Neural progenitor cell (in vitro differentiated cells): ENCODE results near the gene CCDC90B. TPM values are rescaled to one million over a fixed set of nuclear protein-coding genes. Genes with fewer than 3 reads are reported as not detected.
A peak's percentile ranks its signal among the peaks of the same experiment; 100 is the strongest.

Source experiments
- DNase-seq: peaks from one replicate; pipeline ENCODE4 v3.0.0-alpha.2; 2016; ENCODE audit warnings: low spot score
- H2AFZ ChIP-seq: fragments of 200-600 bp; sonication (generic); replicated peaks from 2 replicates; pipeline ENCODE4 v1.6.1; 2016; ENCODE audit warnings: antibody characterized with exemption
- H3F3A ChIP-seq: fragments of 200-600 bp; sonication (generic); 2 replicates; pipeline ENCODE4 v1.6.1; 2016; ENCODE audit warnings: antibody characterized with exemption, low read depth
- H3K27ac ChIP-seq: fragments of 200-600 bp; sonication (generic); 2 replicates; pipeline ENCODE4 v1.5.1; 2016; ENCODE audit warnings: mild to moderate bottlenecking
- H3K27me3 ChIP-seq: fragments of 200-600 bp; sonication (generic); 2 replicates; pipeline ENCODE4 v1.6.1; 2016; ENCODE audit warnings: mild to moderate bottlenecking, moderate library complexity
- H3K36me3 ChIP-seq: fragments of 200-600 bp; sonication (generic); 2 replicates; pipeline ENCODE4 v1.5.1; 2016
- H3K4me1 ChIP-seq: fragments of 200-600 bp; sonication (generic); 2 replicates; pipeline ENCODE4 v1.6.1; 2016; ENCODE audit warnings: mixed run types
- H3K4me2 ChIP-seq: fragments of 200-600 bp; sonication (generic); 2 replicates; pipeline ENCODE4 v1.6.1; 2016
- H3K4me3 ChIP-seq: fragments of 200-600 bp; sonication (generic); 2 replicates; pipeline ENCODE4 v1.5.1; 2016
- H3K79me2 ChIP-seq: fragments of 200-600 bp; sonication (generic); 2 replicates; pipeline ENCODE4 v1.6.1; 2016; ENCODE audit warnings: low read depth
- H3K9ac ChIP-seq: fragments of 200-600 bp; sonication (generic); 2 replicates; pipeline ENCODE4 v1.6.1; 2016
- H3K9me3 ChIP-seq: fragments of 200-600 bp; sonication (generic); 2 replicates; pipeline ENCODE4 v1.5.1; 2016; ENCODE audit warnings: low read depth
- H4K20me1 ChIP-seq: fragments of 200-600 bp; sonication (generic); 2 replicates; pipeline ENCODE4 v1.6.1; 2016; ENCODE audit warnings: low read depth
- H3K27ac Mint-ChIP-seq: 3 replicates; pipeline ENCODE4 v1.8.0; 2021; ENCODE audit warnings: mixed read lengths
- H3K27me3 Mint-ChIP-seq: 2 replicates; pipeline ENCODE4 v1.8.0; 2022; ENCODE audit warnings: low read depth, mild to moderate bottlenecking, inconsistent platforms, moderate library complexity, mixed read lengths; ENCODE audit not compliant: insufficient read depth
- H3K36me3 Mint-ChIP-seq: 3 replicates; pipeline ENCODE4 v1.8.0; 2021; ENCODE audit warnings: mixed read lengths
- H3K4me1 Mint-ChIP-seq: 3 replicates; pipeline ENCODE4 v1.8.0; 2021; ENCODE audit warnings: mixed read lengths
- H3K4me3 Mint-ChIP-seq: 3 replicates; pipeline ENCODE4 v1.8.0; 2021; ENCODE audit warnings: mild to moderate bottlenecking, moderate library complexity, mixed read lengths
- H3K9me3 Mint-ChIP-seq: 3 replicates; pipeline ENCODE4 v1.8.0; 2020; ENCODE audit warnings: mixed read lengths
- EZH2 ChIP-seq: fragments of 200-600 bp; sonication (generic); IDR thresholded peaks from 2 replicates; pipeline ENCODE4 v1.6.1; 2017; ENCODE audit warnings: antibody characterized with exemption, mild to moderate bottlenecking, moderate library complexity
- EZH2phosphoT487 ChIP-seq: fragments of 200-600 bp; sonication (generic); IDR thresholded peaks from 2 replicates; pipeline ENCODE4 v1.6.1; 2017; ENCODE audit warnings: antibody characterized with exemption
- total RNA-seq: library from RNA; depleted of rRNA; stranded (reverse); fragments of >200 nt; gene quantifications from 2 replicates; pipeline ENCODE4 v1.2.3, GENCODE V29; 2015; ENCODE audit warnings: low replicate concordance
- TF ChIP-seq, protein P1 (sequence below): fragments of 200-600 bp; sonication (generic); IDR thresholded peaks from 2 replicates; pipeline ENCODE4 v1.5.1; 2017; ENCODE audit warnings: antibody characterized with exemption, mild to moderate bottlenecking

Gene CCDC90B
- total RNA-seq, 1 donor from 2014 or later: 91.5 TPM

DNA sequence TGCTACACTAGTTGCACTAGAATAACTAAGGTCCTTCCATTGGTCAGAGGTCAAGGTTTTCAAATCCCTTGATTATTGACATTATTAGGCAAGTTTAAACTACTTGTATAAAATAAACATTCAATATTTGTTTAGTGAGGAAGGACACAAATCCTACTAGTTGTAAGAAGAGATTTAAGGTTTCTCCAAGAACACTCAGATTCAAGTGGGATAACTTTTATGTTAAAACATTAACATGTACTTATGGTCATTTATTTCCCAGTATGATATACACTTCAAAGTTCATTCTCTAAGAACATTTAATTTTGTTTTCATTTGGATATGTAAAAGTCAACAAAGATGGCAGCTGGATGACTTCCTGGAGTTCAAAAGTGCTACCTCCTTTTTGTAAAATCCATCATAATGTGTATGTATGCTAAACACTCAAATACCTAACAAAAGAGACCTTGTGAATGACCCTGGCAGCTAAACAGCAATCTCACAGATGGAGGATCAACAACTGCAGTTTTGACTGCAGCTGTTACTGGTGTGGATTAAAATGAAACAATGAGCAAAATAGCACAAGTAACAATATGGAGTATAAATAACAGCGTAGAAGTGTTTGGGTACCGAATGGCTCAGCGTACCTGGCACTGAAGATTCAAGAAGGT is 1.5 kb downstream of the CCDC90B start:
- Histone ChIP-seq H3K79me2 (peaks cover 53% of the 10 kb centered on the region), H3K9ac (peak overlapping the region; percentile 80), H3K4me2 (peak overlapping the region; percentile 88), H3K9me3 (no peaks in the 10 kb centered on the region), H3K27me3 (no peaks in the 10 kb centered on the region), H4K20me1 (no peaks in the 10 kb centered on the region), H3K4me1 (peaks cover 8% of the 10 kb centered on the region), H3K27ac (no peak overlapping the region), H3K36me3 (peaks cover 4% of the 10 kb centered on the region), H2AFZ (no peak overlapping the region), H3F3A (no peaks in the 10 kb centered on the region), H3K4me3 (peak overlapping the region; percentile 84)
- peaks cover 25% of the 10 kb centered on the region for H3K4me1 Mint-ChIP-seq
- peak overlapping the region; percentile 98 for H3K27ac Mint-ChIP-seq
- H3K4me3 Mint-ChIP-seq: peak overlapping the region; percentile 90
- no peaks in the 10 kb centered on the region for H3K9me3 Mint-ChIP-seq
- no peak for TF ChIP-seq EZH2
- TF ChIP-seq EZH2phosphoT487: no peak
- TF ChIP-seq, protein P1, sequence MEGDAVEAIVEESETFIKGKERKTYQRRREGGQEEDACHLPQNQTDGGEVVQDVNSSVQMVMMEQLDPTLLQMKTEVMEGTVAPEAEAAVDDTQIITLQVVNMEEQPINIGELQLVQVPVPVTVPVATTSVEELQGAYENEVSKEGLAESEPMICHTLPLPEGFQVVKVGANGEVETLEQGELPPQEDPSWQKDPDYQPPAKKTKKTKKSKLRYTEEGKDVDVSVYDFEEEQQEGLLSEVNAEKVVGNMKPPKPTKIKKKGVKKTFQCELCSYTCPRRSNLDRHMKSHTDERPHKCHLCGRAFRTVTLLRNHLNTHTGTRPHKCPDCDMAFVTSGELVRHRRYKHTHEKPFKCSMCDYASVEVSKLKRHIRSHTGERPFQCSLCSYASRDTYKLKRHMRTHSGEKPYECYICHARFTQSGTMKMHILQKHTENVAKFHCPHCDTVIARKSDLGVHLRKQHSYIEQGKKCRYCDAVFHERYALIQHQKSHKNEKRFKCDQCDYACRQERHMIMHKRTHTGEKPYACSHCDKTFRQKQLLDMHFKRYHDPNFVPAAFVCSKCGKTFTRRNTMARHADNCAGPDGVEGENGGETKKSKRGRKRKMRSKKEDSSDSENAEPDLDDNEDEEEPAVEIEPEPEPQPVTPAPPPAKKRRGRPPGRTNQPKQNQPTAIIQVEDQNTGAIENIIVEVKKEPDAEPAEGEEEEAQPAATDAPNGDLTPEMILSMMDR: no peak
- H3K27me3 Mint-ChIP-seq: no peaks in the 10 kb centered on the region
- H3K36me3 Mint-ChIP-seq: no peaks in the 10 kb centered on the region
- no peak for DNase-seq

DNA sequence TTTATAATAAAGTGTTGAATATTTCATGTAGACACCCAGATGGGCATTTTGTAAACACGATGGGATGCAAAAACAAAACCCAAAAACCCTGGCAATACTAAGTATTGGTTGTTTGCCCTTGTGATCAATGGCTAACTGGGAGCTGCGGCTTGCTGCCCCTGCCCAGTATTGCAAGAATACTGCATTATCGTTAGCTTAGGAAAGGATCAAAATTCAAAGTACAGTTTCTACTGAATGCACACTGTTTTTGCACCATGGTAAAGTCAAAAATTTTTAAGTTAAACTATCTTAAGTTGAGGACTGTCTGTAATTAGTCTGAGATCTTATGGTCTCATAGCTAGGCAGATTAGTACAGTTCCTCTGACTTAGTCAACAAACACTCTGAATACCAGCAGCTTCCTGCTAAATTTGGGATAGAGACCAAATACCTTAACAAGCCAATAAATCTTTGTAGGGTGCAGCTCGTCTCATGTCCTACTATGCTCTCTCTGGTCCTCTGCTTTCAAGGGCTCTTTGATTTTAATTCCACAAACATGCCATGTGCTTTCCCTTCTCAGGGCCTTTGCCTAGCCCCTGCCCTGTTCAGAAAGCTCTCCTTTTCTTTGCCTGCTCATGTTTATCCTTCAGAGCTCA is 4.0 kb downstream of the CCDC90B start:
- Histone ChIP-seq H3K9ac (no peak overlapping the region), H3F3A (no peaks in the 10 kb centered on the region), H2AFZ (no peak overlapping the region), H3K4me1 (peaks cover 8% of the 10 kb centered on the region), H3K9me3 (no peaks in the 10 kb centered on the region), H3K79me2 (peaks cover 53% of the 10 kb centered on the region), H3K27me3 (no peaks in the 10 kb centered on the region), H3K4me2 (peak overlapping the region; percentile 31), H3K36me3 (peaks cover 16% of the 10 kb centered on the region), H3K27ac (no peak overlapping the region), H4K20me1 (no peaks in the 10 kb centered on the region), H3K4me3 (no peak overlapping the region)
- no peak for TF ChIP-seq EZH2phosphoT487
- TF ChIP-seq, protein P1: no peak
- TF ChIP-seq EZH2: no peak
- Mint-ChIP-seq H3K27ac (no peak overlapping the region), H3K4me1 (peaks cover 25% of the 10 kb centered on the region), H3K36me3 (peaks cover 4% of the 10 kb centered on the region), H3K27me3 (no peaks in the 10 kb centered on the region), H3K4me3 (no peak overlapping the region), H3K9me3 (no peaks in the 10 kb centered on the region)
- no peak for DNase-seq

DNA sequence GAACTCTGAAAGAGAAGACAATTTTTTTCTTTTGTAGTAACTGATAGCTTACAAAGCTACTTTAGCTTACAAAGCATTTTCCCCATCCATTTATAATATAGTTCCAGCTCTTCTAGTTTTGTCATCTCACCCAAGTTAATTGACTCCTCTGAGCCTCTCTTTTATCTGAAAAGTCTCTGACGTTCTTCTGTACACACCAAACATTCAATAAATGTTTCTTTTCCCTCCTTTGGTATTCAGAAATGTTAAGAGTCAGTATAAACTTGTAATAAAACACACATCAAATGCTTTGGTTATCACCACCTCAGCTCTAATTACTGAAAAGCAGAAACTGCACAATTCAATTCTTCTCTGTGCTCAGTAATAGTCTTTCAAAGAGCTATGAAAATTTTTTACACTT is 5.9 kb downstream of the CCDC90B start:
- Histone ChIP-seq H2AFZ (no peak overlapping the region), H3K4me3 (no peak overlapping the region), H3K4me2 (no peak overlapping the region), H3K9ac (no peak overlapping the region), H4K20me1 (no peaks in the 10 kb centered on the region), H3K4me1 (peaks cover 8% of the 10 kb centered on the region), H3K27me3 (no peaks in the 10 kb centered on the region), H3F3A (no peaks in the 10 kb centered on the region), H3K79me2 (peaks cover 49% of the 10 kb centered on the region), H3K9me3 (no peaks in the 10 kb centered on the region), H3K36me3 (peaks cover 16% of the 10 kb centered on the region), H3K27ac (no peak overlapping the region)
- Mint-ChIP-seq H3K9me3 (no peaks in the 10 kb centered on the region), H3K27me3 (no peaks in the 10 kb centered on the region), H3K27ac (no peak overlapping the region), H3K36me3 (peaks cover 6% of the 10 kb centered on the region), H3K4me1 (peaks cover 21% of the 10 kb centered on the region), H3K4me3 (no peak overlapping the region)
- TF ChIP-seq EZH2phosphoT487 (no peak), EZH2 (no peak)
- TF ChIP-seq, protein P1: no peak
- DNase-seq: no peak
